Middle frontal gyrus (tissue), 1 donor: ENCODE measurements around the gene SPOUT1.
"Not testable (repeated sequence)": the region's sequence is repeated elsewhere in the genome, so short reads cannot be mapped to it uniquely, and the experiment has no call there.

Source experiments
- DNase-seq: peaks from one replicate; pipeline ENCODE4 v3.0.0-alpha.2; 2015; ENCODE audit warnings: low spot score; ENCODE audit errors: extremely low spot score

SPOUT1 gene, protein sequence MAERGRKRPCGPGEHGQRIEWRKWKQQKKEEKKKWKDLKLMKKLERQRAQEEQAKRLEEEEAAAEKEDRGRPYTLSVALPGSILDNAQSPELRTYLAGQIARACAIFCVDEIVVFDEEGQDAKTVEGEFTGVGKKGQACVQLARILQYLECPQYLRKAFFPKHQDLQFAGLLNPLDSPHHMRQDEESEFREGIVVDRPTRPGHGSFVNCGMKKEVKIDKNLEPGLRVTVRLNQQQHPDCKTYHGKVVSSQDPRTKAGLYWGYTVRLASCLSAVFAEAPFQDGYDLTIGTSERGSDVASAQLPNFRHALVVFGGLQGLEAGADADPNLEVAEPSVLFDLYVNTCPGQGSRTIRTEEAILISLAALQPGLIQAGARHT

DNA sequence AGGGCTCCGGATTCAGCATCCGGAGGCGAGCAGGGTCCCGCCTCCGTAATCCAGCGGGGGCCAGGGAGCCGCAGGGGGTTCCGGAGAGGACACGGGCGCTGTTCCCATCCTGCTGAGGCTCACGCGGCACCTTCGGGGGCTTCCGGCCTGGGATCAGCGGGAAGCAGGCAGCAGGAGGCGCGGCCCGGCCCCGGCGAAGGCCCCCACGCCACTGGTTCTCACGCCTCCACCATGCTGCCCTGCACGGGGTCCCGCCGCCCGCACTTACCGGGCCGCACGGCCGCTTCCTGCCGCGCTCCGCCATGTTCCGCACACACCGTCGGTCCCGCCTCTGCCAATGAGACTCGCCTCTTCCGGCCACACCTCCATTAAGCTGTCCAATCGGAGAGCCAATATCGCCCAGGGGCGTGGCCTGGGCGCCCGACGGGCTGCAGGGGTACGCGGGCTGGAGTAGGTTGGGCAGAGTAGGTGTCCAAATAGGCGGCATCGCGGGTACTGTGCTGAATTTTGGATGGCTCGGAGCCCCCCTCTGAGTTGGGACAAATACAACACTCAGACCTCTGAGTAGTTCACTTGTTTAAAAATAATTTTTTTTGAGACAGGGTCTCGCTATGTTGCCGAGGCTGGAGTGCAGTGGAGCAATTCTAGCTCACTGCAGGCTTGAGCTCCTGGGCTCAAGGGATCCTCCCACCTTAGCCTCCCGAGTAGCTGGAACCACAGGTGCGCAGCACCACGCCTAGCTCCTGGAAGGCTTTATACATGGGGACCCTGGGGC is at the start of gene SPOUT1:
Gene SPOUT1 (minus strand): TSS at position 318 of the 775 bp plus-strand sequence. CDS start 14 bp downstream, at position 304.
- DNase-seq = peak; percentile 82

DNA sequence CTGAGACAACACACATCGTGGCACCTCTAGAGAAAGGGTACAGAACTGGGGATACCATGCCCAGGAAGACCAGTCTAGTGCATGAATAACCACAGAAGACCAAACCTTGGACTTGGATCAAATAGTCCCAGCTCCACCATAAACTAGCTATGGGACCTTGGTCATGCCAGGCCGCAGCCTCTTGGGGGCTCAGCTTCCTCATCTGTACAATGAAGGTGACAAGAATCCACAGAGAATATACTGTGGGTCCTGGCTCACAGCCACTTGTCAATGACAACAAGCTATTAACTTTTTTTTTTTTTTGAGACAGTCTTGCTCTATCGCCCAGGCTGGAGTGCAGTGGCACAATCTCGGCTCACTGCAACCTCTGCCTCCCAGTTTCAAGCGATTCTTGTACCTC is 48.3 kb upstream of the SPOUT1 start:
- DNase-seq = no peak

DNA sequence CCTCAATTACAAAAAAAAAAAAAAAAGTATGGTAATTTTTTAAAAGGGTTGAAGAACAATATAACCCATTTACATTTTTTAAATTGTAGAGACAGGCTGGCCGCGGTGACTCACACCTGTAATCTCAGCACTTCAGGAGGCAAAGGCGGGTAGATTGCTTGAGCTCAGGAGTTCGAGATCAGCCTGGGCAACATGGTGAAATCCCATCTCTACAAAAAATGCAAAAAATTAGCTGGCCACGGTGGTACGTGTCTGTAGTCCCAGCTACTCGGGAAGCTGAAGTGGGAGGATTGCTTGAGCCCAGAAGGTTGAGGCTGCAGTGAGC is 41.3 kb upstream of the SPOUT1 start:
- not testable (repeated sequence) for DNase-seq

DNA sequence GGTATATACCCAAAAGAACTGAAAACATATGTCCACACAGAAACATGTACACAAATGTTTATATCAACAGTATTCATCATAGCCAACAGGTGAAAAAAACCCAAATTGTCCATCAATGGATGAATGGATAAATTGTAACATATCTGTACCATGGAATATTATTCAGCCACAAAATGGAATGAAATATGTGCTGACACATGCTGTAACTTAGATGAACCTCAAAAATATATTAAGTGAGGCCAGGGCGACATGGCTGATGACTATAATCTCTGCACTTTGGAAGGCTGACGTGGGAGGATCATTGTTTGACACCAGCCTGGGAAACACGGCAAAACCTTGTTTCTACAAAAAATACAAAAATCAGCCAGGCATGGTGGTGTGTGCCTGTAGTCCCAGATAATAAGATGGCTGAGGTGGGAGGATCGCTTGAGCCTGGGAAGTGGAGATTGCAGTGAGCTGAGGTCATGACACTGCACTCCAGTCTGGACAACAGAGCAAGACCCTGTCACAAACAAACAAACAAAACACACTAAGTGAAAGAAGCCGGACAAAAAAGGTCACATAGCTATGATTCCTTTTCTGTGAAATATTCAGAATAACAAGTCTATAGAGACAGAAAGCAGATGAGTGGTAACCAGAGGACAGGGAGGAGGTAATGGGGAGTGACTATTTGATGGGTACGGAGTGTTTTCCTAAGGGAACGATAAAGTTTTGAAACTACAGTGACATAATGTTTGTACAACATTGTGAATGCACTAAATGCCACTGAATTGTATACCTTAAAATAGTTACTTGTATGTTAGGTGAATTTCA is 40.7 kb upstream of the SPOUT1 start:
- no peak for DNase-seq

DNA sequence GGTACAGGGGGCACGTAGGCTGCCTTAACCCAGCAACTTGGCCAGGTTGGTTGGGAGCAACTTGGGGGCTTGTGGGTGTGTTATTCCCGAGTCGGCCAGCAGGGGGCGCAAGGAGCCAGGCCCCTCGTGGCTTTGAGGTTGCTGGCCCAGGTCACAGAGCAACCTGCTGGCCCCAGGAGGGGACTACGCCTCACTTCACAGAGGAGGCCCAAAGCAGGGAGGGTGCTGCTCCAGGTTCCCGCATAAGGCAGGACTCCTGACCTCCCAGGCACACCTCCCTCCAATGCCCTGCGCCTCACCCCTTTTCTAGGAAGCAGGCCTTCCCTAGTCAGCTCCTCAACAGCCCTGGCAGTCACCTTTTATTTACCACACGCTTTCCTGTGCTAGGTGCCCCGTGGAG is 34.1 kb upstream of the SPOUT1 start:
- DNase-seq = no peak

DNA sequence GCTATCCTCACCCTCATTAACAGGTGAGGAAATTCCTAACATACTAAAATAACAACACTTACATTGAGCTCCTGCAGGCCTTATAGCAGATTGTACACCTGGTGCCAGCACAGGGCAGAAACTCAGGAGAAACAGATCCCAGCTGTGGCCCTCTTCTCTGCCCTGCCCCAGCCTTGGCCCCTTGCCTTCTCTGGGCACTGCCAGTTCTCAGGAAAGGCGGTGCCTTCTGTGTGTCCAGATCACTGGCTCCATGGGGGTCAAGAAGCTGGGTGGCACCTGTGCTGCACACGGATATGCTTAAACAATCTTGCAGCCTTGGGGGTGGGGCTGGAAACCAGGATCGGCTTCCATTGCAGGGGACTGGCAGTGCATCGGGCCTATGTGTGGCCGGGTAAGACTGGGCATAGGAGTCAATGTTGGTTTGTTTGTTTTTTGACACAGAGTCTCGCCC is 32.8 kb upstream of the SPOUT1 start:
- DNase-seq = no peak

DNA sequence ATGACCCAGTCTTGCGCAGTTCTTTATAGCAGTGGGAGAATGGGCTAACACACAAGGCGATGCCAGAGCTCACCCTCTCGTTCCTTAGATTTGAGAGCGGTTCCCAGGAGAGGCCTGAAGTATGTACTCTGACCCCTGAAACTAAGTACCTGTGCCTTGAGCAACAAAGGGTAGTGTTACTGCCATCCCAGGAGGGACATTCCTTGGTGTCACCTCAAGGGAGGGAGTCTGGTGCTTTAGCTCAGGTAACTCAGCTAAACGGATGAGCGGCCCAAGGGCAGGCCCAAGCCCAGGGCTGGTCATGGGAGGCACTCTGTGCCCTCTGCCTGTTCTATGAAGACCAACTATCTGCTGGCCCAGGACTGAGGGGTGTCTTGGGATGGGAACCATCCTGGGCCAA is 31.9 kb upstream of the SPOUT1 start:
- no peak for DNase-seq

DNA sequence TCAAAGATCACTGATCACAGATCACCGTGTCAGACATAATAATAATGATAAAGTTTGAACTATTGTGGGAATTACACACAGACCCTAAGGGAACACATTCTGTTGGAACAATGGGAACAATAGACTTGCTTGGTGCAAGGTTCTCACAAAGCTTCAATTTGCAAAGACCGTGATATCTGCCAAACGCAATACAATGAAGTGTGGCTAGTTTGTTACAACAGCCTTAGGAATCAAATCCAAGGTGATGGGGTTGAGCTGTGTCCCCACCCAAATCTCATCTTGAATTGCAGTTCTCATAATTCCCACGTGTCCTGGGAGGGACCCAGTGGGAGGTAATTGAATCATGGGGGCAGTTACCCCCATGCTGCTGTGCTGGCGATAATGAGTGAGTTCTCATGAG is 31.3 kb upstream of the SPOUT1 start:
- DNase-seq = no peak

DNA sequence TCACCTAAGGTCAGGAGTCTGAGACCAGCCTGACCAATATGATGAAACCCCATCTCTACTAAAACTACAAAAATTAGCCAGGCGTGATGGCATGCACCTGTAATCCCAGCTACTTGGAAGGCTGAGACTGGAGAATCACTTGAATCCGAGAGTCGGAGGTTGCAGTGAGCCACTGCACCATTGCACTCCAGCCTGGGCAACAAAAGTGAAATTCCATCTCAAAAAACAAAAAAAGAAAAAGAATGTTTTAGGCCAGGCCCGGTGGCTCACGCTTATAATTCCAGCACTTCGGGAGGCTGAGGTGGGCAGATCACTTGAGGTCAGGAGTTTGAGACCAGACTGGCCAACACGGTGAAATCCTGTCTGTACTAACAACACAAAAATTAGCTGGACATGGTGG is 28.9 kb upstream of the SPOUT1 start:
- DNase-seq = not testable (repeated sequence)

DNA sequence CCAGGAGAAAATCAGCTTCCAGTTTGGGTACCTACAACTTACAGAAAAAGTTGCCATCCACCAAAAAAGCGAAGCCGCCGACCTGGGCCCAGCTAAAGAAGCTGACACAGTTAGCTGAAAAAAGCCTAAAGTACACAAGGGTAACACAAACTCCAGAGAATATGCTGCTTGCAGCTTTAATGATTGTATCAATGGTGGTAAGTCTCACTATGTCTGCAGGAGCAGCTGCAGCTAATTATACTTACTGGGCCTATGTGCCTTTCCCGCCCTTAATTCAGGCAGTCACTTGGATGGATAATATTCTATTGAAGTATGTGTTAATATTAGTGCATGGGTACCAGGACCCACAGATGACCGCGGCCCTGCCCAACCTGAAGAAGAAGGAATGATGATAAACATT is 24.9 kb upstream of the SPOUT1 start:
- not testable (repeated sequence) for DNase-seq

DNA sequence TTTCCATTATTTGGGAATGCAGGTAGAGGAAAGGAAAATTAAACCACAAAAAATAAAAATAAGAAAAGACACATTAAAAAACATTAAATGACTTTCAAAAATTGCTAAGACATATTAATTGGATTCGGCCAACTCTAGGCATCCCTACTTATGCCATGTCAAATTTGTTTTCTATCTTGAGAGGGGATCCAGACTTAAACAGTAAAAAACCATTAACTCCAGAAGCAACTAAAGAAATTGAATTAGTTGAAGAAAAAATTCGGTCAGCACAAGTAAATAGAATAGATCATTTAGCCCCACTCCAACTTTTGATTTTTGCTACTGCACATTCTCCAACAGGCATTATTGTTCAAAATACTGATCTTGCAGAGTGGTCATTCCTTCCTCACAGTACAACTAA is 23.1 kb upstream of the SPOUT1 start:
- DNase-seq = not testable (repeated sequence)

DNA sequence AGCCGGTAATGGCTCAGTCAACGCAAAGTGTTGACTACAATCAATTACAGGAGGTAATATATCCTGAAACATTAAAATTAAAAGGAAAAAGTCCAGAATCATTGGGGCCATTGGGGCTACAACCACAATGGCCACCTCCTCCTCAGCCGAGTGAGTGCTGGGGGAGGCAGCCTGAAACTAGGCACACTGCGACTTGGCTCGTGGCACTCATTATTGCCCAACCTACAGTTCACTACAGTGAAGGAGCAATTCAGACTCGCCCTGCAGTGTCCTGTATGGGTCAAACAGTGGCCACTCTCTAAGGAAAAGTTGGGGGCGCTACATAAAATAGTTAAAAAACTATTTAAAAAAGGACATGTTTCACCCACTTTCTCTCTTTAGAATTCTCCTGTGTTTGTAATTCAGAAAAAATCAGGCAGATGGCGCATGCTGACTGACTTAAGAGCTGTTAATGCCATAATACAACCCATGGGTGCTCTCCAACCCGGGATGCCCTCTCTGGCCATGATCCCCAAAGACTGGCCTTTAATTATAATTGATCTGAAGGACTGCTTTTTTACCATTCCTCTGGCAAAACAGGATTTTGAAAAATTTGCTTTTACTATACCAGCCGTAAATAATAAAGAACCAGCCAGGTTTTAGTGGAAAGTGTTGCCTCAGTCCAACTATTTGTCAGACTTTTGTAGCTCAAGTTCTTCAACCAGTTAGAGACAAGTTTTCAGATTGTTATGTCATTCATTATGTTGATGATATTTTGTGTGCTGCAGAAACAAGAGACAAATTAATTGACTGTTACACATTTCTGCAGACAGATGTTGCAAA is 22.4 kb upstream of the SPOUT1 start:
- not testable (repeated sequence) for DNase-seq

DNA sequence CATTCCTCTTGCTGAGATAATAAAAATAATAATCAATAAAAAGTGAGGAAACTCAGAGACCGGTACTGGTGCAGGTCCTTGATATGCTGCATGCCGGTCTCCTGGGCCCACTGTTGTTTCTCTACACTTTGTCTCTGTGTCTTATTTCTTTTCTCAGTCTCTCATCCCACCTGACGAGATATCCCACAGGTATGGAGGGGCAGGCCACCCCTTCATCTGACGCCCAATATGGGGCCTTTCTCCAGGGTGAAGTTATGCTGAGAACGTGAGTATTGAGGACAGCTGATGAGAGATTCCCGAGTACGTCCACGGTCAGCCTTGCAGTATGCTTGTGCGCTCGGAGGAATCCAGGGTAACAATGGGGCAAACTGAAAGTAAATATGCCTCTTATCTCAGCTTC is 21.4 kb upstream of the SPOUT1 start:
- DNase-seq = not testable (repeated sequence)

DNA sequence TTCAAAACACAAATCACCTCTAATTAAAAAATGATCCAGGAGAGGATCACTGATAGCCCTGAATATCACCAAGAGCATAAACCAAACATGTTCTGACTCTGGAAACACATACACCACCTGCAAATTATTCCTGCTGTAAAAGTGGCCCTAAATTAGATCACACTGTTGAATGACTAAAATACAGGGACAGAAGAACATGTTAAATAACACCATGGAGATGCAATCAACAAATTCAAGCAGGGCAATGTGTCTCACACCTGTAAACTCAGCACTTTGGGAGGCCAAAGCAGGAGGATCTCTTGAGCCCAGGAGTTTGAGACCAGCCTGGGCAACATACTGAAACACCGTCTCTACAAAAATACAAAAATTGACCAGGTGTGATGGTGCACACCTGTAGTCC is 18.2 kb upstream of the SPOUT1 start:
- no peak for DNase-seq

DNA sequence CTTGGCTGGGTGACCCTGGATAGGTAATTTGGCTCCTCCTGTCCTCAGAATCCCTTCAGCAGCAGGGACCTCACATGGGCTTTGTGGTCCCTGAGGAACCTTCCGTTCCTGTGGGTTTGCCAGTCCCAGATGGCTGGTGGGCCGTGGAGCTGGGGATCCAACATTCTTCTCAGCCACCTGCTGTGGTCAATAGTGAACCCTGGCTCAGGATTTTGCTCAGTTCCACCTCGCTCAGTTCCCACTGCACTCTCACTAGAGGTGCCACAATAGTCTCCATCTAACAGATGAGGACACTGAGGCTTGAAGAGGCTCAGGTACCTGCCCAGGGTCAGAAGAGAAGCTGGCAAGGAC is 17.1 kb upstream of the SPOUT1 start:
- DNase-seq = no peak

DNA sequence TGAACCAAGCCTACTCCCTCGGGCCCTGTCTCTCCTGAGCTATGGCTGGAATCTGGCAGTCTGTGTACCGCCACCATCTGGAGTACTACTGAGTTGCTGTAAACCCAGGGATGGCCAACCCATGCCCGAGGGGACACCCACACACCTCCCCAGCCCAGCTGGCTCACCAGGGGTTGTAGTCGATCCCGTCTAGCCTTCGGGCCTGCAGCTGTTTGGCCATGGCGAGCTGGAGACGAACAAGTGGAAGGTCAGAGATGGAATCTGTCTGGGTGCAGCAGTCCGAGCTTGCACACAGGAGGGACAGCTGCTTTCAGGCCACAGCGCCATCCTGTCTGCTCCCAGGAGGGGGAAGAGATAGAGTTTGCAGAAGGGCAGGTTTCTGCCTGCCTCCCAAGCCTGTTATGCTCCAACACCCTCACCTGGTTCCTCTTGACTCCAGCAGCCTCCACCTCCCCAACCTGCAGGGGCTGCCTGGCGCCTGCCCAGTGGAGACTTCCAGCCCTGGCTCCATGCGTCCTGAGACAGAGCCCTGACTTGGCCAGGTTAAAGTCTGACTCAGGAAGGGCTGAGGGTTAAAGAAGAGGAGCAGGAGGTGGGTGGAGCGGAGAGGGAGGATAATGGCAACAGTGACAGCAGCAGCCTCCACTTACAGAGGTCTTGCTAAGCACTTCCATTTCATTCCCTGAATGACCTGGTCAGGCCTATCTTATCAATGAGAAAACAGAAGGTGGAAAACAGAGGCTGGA is 15.8 kb upstream of the SPOUT1 start:
- no peak for DNase-seq

DNA sequence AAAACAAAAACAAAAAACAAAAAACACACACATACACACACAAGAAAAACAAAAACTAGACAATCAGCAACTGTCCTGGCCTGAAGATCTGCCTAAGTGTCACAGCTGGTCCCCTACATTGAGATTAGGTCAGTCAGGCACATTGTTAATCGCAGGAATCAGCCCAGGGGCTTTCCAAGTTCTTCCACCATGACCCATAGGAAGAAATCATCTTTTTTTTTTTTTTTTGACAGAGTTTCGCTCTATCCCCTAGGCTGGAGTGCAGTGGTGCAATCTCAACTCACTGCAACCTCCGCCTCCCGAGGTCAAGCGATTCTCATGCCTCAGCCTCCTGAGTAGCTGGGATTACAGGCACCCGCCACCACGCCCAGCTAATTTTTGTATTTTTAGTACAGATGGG is 13.6 kb upstream of the SPOUT1 start:
- DNase-seq = not testable (repeated sequence)

DNA sequence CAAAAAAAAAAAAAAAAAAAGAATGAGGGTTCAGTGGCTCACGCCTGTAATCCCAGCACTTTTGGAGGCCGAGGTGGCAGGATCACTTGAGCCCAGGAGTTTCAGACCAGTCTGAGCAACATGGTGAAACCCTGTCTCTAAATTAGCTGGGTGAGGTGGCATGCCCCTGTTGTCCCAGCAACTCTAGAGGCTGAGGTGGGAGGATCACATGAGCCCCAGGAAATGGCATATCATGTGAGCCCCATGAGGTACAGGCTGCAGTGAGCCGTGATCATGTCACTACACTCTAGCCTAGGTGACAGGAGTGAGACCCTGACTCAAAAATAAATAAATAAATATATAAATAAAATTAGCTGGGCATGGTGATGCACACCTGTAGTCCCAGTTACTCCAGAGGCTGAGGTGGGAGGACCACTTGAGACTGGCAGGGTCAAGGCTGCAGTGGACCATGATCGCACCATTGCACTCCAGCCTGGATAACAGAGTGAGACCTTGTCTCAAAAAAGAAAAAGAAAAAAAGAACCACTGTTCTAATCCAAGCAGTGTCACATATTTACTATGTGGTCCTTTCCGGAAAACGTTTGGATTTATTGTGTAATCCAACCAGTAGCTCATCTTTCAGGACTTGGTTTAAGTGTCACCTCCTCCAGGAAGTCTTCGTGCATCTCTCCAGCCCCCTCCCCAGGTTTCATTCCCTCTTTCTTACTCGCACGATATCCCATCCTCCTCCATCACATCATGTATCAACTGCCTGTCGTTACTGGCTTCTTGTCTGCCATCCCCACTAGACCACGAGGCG is 12.3 kb upstream of the SPOUT1 start:
- no peak for DNase-seq

DNA sequence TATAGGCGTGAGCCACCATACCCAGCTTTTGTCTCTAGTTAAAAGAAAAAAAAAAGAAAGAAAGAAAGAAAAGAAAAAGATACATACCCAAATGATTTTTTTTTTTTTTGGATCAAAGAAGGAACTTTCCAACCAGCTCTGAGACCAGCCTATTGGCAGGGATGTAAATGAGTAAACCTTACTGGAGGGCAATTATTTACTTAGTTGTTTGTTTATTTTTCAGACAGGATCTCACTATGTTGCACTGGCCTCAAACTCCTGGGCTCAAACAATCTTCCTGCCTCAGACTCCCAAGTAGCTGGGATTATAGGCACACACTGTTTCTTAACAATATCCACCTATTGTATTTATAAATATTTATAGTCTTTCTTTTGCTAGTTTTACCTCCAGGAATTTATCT is 10.9 kb upstream of the SPOUT1 start:
- DNase-seq = no peak

DNA sequence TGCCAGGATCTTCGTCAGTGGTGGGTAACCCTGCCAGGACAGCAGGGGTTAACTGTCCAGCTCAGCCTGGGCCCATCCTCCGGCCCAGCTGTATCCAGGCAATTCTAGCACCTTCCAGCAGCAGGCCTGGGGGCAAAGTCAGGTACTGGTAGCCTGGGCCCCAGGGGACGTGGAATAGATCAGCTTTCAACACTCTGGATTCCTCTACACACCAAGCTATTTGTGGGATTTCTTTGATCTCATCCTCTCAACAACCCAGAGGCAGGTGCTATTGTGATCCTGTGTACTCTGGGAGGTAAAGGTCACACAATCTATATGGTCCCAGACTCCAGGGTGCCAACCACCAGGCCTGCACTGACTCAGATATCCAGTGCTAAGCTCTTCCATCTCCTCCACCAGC is 8.7 kb upstream of the SPOUT1 start:
- DNase-seq = no peak
